ENCODE measurements around the gene CFAP74. TPM values are rescaled to one million over a fixed set of nuclear protein-coding genes. Genes with fewer than 3 reads are reported as not detected.

The CFAP74 gene
- polyA plus RNA-seq, 1 donor from 2014 or later = 0.22 TPM

GRCh38 chr1:1996207-1996651 is 7.4 kb downstream of the CFAP74 start:
- no peak overlapping the region for H3K4me3 ChIP-seq (ENCODE audit: low read length)
- TF ChIP-seq EP300 (conservative IDR thresholded peaks at IDR 0.05; ENCODE audit: poor library complexity, severe bottlenecking) = no peak
- no peak for TF ChIP-seq SMC3 (conservative IDR thresholded peaks at IDR 0.05; ENCODE audit: poor library complexity)
- TF ChIP-seq RAD21 (conservative IDR thresholded peaks at IDR 0.05) = no peak
- TF ChIP-seq REST (IDR thresholded peaks at IDR 0.05; ENCODE audit: borderline replicate concordance) = no peak
- no peak for TF ChIP-seq CTCF (IDR thresholded peaks at IDR 0.05; ENCODE audit: poor library complexity, severe bottlenecking)
- TF ChIP-seq POLR2AphosphoS5 (IDR thresholded peaks at IDR 0.05) = no peak
- no peak for TF ChIP-seq MXI1 (conservative IDR thresholded peaks at IDR 0.05; ENCODE audit: poor library complexity, severe bottlenecking)
- no peak for TF ChIP-seq EZH2 (IDR thresholded peaks at IDR 0.05; ENCODE audit: borderline replicate concordance, insufficient read depth, low read length, poor library complexity, severe bottlenecking)
- TF ChIP-seq TAF1 (IDR thresholded peaks at IDR 0.05; ENCODE audit: low read depth) = no peak
- H4K20me1 ChIP-seq (ENCODE audit: insufficient read depth) = no peaks in the 10 kb centered on the region
- H3K79me2 ChIP-seq (replicated peaks; ENCODE audit: insufficient read depth, low read length) = no peaks in the 10 kb centered on the region
- H2AFZ ChIP-seq (ENCODE audit: low read depth, low read length) = no peak overlapping the region
- no peak overlapping the region for H3K27ac ChIP-seq (ENCODE audit: low read length)
- no peaks in the 10 kb centered on the region for H3K9me3 ChIP-seq (ENCODE audit: low read length)
- no peaks in the 10 kb centered on the region for H3K27me3 ChIP-seq (ENCODE audit: insufficient read depth, low read depth, low read length)
- H3K36me3 ChIP-seq (ENCODE audit: insufficient read depth, low read length) = no peaks in the 10 kb centered on the region
- H3K9ac ChIP-seq (ENCODE audit: low read length) = no peak overlapping the region
- H3F3A ChIP-seq (ENCODE audit: insufficient read depth, low read length, poor library complexity, severe bottlenecking) = no peaks in the 10 kb centered on the region
- no peak overlapping the region for H3K4me2 ChIP-seq (ENCODE audit: low read length)
- H3K9me2 ChIP-seq (ENCODE audit: insufficient read depth, low read length) = no peaks in the 10 kb centered on the region

DNA sequence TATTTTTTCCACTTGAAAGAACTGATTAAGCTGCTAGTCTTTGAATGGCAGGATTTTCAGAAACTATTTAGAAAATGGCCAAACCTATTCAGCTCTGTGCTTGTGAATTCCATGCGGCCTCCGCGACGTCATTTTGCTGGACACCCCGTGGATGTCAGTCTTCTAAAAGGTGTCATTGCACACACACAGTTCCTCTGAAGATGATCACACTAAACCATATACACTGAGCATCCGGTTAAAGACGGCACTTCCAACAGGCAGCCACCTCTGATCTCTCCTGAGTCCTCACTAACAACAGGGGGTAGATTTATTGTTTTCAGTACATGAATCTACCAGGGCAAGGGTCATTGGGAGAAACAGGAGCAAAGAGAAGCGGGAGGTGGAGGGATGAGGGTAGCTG is 9.1 kb downstream of the CFAP74 start:
- Histone ChIP-seq H3K4me3 (ENCODE audit: low read length) (no peak overlapping the region), H4K20me1 (ENCODE audit: insufficient read depth) (no peaks in the 10 kb centered on the region), H3F3A (ENCODE audit: insufficient read depth, low read length, poor library complexity, severe bottlenecking) (no peaks in the 10 kb centered on the region), H3K9ac (ENCODE audit: low read length) (no peak overlapping the region), H3K27ac (ENCODE audit: low read length) (no peak overlapping the region), H3K9me3 (ENCODE audit: low read length) (no peaks in the 10 kb centered on the region), H3K36me3 (ENCODE audit: insufficient read depth, low read length) (no peaks in the 10 kb centered on the region), H3K79me2 (replicated peaks; ENCODE audit: insufficient read depth, low read length) (no peaks in the 10 kb centered on the region), H3K9me2 (ENCODE audit: insufficient read depth, low read length) (no peaks in the 10 kb centered on the region), H2AFZ (ENCODE audit: low read depth, low read length) (no peak overlapping the region), H3K4me2 (ENCODE audit: low read length) (no peak overlapping the region), H3K27me3 (ENCODE audit: insufficient read depth, low read depth, low read length) (no peaks in the 10 kb centered on the region)
- TF ChIP-seq SMC3 (conservative IDR thresholded peaks at IDR 0.05; ENCODE audit: poor library complexity) (no peak), RAD21 (conservative IDR thresholded peaks at IDR 0.05) (no peak), MXI1 (conservative IDR thresholded peaks at IDR 0.05; ENCODE audit: poor library complexity, severe bottlenecking) (no peak), TAF1 (IDR thresholded peaks at IDR 0.05; ENCODE audit: low read depth) (no peak), CTCF (IDR thresholded peaks at IDR 0.05; ENCODE audit: poor library complexity, severe bottlenecking) (no peak), POLR2AphosphoS5 (IDR thresholded peaks at IDR 0.05) (no peak), EP300 (conservative IDR thresholded peaks at IDR 0.05; ENCODE audit: poor library complexity, severe bottlenecking) (no peak), EZH2 (IDR thresholded peaks at IDR 0.05; ENCODE audit: borderline replicate concordance, insufficient read depth, low read length, poor library complexity, severe bottlenecking) (no peak), REST (IDR thresholded peaks at IDR 0.05; ENCODE audit: borderline replicate concordance) (no peak)

Measured in neural cell (in vitro differentiated cells).